NCI-H345 treated with DMSO at 0.1 percent for 48 hours (cell line): ENCODE measurements around the gene SMC5.
"Not testable (repeated sequence)": the region's sequence is repeated elsewhere in the genome, so short reads cannot be mapped to it uniquely, and the experiment has no call there.

Source experiments
- DNase-seq: peaks from one replicate; lab custom pipeline; 2025; ENCODE audit not compliant: unreplicated experiment; lab: John Stamatoyannopoulos, UW

The SMC5 gene

DNA sequence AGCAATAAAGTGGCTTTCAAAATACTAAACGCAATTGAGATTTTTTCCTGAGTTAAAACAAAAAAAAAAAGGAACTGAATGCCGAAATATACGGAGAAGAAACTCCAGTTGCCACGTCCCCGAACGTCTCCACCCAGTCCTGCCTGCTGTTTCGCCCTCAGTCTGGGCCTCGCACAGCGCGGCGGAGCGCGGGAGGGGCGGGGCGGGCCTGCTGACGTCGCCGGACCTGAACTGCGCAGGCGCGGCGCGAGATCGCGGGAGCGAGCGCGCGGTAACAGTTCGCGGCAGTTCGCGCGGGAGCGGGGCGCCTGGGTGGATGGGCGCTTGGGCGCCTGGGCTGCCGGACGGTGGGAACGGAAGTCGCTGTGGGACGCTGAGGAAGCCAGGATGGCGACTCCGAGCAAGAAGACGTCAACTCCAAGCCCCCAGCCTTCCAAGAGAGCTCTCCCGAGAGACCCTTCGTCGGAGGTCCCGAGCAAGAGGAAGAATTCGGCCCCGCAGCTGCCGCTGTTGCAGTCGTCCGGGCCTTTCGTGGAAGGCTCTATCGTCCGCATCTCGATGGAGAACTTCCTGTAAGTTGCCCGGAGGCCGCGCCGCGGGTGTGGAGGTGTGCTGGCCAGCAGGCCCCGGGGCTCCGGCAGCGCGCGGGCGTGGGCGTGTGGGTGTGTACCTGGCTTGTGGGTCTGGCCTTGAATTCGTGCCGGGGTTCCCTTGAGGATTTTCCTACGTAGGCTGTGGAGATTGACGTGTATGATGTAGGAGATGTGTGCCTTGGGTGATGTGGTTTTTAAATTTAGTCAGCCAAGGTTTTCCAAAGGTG, at the start of gene SMC5:
SMC5 (plus strand) TSS at position 287 of the 820 bp plus-strand sequence; CDS start at position 388, 101 bp downstream.
- peak; percentile 92 for DNase-seq

DNA sequence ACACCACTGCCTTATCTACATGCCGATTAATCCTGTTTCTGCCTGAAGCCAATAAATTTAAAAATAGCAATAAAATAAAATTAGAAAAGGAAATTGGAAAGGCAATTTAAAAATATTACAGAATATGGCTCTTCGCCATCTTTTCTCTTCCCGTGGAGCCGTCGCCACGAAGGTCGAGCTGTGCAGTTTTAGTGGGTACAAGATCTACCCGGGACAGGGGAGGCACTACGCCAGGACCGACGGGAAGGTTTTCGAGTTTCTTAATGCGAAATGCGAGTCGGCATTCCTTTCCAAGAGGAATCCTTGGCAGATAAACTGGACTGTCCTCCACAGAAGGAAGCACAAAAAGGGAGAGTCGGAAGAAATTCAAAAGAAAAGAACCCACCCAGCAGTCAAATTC, 41.7 kb upstream of the SMC5 start:
- DNase-seq: no peak

DNA sequence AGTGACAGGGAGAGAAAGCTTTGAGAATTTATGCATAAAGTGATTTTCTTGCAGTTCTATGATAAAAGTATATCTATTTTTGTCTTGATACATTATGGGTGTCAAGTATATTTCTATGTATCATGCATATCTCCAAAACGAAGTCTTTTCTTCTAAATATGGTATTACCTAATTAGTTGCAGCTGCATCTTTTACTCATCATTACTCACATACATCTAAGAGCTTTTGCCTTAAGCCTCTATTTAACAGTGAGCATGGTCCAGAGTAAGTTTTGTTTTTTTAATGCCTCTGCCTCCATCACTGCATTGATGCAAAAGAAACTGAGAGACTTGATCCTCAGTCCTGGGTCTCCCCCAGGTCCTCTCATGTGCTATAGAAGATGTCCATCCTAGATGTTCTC, 40.0 kb upstream of the SMC5 start:
- no peak for DNase-seq

GRCh38 chr9:70220216-70220615, 38.6 kb upstream of the SMC5 start:
- no peak for DNase-seq

DNA sequence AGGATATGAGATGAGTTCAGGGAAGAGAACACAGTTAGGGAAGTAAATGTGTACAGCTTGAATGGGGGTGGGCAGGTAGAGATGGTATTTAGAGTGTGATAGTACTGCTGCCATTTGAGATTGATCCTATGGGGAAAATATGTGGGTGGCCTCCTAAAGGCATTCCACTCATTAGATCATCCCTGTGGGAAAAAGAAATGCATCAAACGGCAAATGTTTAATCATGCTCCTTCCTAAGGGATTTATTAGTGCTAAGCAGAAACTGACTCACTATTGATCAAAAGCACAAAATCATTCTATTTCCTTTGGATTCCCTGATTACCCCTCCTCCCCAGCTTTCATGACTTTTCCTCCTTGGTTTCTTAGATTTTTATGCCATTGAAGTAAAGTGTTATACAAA, 36.4 kb upstream of the SMC5 start:
- DNase-seq: no peak

- no peak for DNase-seq
Measured at GRCh38 chr9:70228118-70228517, 30.7 kb upstream of the SMC5 start.

- no peak for DNase-seq
Measured at GRCh38 chr9:70228611-70229010, 30.2 kb upstream of the SMC5 start.

DNA sequence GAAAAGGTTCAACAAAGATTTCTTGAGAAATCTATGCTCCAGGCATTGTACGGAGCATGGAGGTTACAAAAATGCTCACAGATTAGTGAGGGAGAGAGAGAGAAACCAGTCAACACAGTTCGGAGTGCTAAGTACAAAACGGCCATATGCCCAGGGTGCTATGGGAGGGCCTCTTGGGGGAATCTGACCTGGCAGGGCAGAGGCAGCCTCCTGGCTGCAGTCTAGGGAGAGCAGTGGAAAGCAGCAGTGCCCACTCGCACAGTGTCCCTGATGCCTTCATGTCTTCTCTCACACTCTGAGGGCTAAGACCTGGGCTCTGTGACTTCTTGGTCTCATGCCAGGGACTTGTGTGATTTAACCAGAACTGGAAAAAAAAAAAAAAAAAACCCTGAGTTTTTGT, 29.8 kb upstream of the SMC5 start:
- DNase-seq: no peak

DNA sequence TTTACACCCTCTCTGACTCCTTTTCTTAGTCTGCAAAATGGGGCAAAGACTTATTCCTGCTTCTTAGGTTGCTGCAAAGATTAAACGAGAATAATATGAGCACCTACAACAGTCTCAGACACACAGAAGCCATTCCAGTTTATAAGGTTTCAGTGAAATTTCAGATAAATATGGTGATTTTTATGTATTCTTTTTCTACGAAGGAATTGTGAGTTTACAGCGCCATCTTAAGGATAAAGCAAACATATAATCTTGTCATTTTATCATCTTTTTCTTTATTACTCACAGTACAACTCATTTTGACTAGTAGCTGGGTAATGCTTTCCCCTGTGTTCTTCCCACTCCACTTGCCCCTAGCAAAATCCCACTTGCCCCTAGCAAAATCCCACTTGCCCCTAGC, 29.2 kb upstream of the SMC5 start:
- peak; percentile 2 for DNase-seq

DNA sequence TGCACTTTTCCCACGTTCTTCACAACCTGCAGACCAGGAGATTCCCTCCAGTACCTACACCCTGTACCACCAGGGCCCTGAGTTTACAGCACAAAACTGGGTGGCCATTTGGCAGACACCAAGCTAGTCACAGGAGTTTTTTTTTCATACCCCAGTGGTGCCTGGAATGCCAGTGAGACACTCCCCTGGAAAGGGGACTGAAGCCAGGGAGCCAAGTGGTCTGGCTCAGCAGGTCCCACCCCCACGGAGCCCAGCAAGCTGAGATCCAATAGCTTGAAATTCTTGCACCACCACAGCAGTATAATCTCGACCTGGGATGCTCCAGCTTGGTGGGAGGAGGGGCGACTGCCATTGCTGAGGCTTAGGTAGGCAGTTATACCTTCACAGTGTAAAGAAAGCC, 26.3 kb upstream of the SMC5 start:
- no peak for DNase-seq

- not testable (repeated sequence) for DNase-seq
Measured at GRCh38 chr9:70234208-70234607, 24.6 kb upstream of the SMC5 start.

GRCh38 chr9:70245952-70246351, 12.8 kb upstream of the SMC5 start:
- DNase-seq: not testable (repeated sequence)

- no peak for DNase-seq
Measured at GRCh38 chr9:70250221-70250620, 8.6 kb upstream of the SMC5 start.

DNA sequence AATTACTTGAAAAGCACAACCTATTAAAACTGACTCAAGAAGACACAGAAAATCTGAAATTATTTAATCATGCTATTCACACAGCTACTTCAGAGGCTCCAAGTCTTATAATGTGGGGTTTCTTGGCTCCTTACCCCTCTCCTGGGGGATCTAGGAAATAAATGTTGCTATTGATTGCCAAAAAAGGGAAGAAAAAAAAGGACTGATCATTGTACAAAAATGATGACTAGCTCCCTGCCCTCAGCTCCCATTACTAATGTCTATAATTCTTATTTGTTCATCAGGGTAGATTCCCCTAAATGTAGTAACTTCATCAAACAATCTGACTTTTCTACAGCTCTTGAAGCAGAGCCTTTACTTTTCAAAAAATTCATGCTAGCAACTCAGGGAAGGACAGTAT, 3.3 kb upstream of the SMC5 start:
- DNase-seq: no peak

DNA sequence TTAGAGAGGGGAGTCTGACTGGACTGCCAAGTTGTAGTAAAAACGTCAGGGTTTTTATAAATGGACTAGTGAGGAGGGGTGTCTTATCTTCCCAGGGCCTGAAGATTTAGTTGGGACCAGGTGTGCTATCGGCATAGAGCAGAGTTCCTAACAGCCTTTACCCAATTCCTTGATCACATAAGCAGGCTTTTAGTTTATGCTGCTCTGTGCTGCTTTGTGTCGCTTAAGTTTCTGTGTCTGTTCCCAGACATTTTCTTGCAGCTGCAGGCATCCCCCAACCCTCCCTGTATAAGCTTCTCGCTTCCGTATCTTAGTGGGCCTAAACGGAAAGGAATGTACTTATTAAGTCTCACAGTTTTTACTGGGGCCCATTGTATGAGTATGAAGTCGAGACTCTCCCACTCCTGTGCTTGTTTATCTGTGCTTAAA, 2.6 kb upstream of the SMC5 start:
- DNase-seq: no peak

- DNase-seq: peak; percentile 9
Measured at GRCh38 chr9:70257502-70257901, 1.3 kb upstream of the SMC5 start.

- DNase-seq: peak; percentile 92
Measured at GRCh38 chr9:70257991-70258691, 637 bp upstream of the SMC5 start.

GRCh38 chr9:70259512-70259802, 679 bp downstream of the SMC5 start:
- DNase-seq: peak; percentile 46

GRCh38 chr9:70260007-70260443, 1.2 kb downstream of the SMC5 start:
- DNase-seq: no peak

GRCh38 chr9:70260606-70261005, 1.8 kb downstream of the SMC5 start:
- no peak for DNase-seq

- no peak for DNase-seq
Measured at GRCh38 chr9:70261131-70261870, 2.5 kb downstream of the SMC5 start.

- DNase-seq: no peak
Measured at GRCh38 chr9:70262366-70262765, 3.6 kb downstream of the SMC5 start.
